Mesendoderm (in vitro differentiated cells): ENCODE results near the gene BNIP3.
A peak's percentile ranks its signal among the peaks of the same experiment; 100 is the strongest.
"Not testable (repeated sequence)": the region's sequence is repeated elsewhere in the genome, so short reads cannot be mapped to it uniquely, and the experiment has no call there.

Experiments
- DNase-seq: peaks from one replicate; pipeline ENCODE4 v3.0.0; 2013
- H2AK5ac ChIP-seq: 2 replicates; pipeline ENCODE4 v1.6.1; 2013; ENCODE audit warnings: low read length, inconsistent platforms
- H2BK120ac ChIP-seq: 2 replicates; pipeline ENCODE4 v1.6.1; 2013; ENCODE audit warnings: low read depth, mild to moderate bottlenecking, low read length, moderate library complexity, mixed read lengths
- H2BK15ac ChIP-seq: replicated peaks from 2 replicates; pipeline ENCODE4 v1.6.1; 2013; ENCODE audit warnings: low read depth, mild to moderate bottlenecking, moderate library complexity
- H2BK5ac ChIP-seq: 2 replicates; pipeline ENCODE4 v1.6.1; 2013; ENCODE audit warnings: low read length, inconsistent platforms
- H3K18ac ChIP-seq: 2 replicates; pipeline ENCODE4 v1.6.1; 2013; ENCODE audit warnings: mild to moderate bottlenecking, low read length, mixed read lengths
- H3K23ac ChIP-seq: one replicate; pipeline ENCODE4 v1.6.1; 2013; ENCODE audit warnings: low read length
- H3K27ac ChIP-seq: 2 replicates; pipeline ENCODE4 v1.5.1; 2013; ENCODE audit warnings: low read depth, mild to moderate bottlenecking, inconsistent platforms, low read length, moderate library complexity
- H3K27me3 ChIP-seq: 2 replicates; pipeline ENCODE4 v1.6.1; 2013; ENCODE audit warnings: low read length, control low read depth, mild to moderate bottlenecking, inconsistent platforms; ENCODE audit not compliant: insufficient read depth, poor library complexity
- H3K36me3 ChIP-seq: 2 replicates; pipeline ENCODE4 v1.6.1; 2013; ENCODE audit warnings: low read length, inconsistent platforms; ENCODE audit not compliant: control insufficient read depth, insufficient read depth
- H3K4ac ChIP-seq: one replicate; pipeline ENCODE4 v1.6.1; 2013; ENCODE audit warnings: low read depth, mild to moderate bottlenecking, low read length, moderate library complexity
- H3K4me1 ChIP-seq: 2 replicates; pipeline ENCODE4 v1.6.1; 2013; ENCODE audit warnings: low read depth, low read length, inconsistent platforms; ENCODE audit not compliant: control insufficient read depth
- H3K4me2 ChIP-seq: 2 replicates; pipeline ENCODE4 v1.6.1; 2013; ENCODE audit warnings: low read length
- H3K4me3 ChIP-seq: 2 replicates; pipeline ENCODE4 v1.5.1; 2013; ENCODE audit warnings: mild to moderate bottlenecking, low read length
- H3K56ac ChIP-seq: one replicate; pipeline ENCODE4 v1.6.1; 2013; ENCODE audit warnings: low read length
- H3K79me1 ChIP-seq: 2 replicates; pipeline ENCODE4 v1.6.1; 2013; ENCODE audit warnings: low read length, inconsistent platforms
- H3K79me2 ChIP-seq: 2 replicates; pipeline ENCODE4 v1.6.1; 2013; ENCODE audit warnings: mild to moderate bottlenecking, low read length; ENCODE audit not compliant: control insufficient read depth, insufficient read depth
- H3K9ac ChIP-seq: 2 replicates; pipeline ENCODE4 v1.6.1; 2013; ENCODE audit warnings: low read length, inconsistent platforms
- H4K5ac ChIP-seq: one replicate; pipeline ENCODE4 v1.6.1; 2013; ENCODE audit warnings: low read length
- H4K8ac ChIP-seq: one replicate; pipeline ENCODE4 v1.6.1; 2013; ENCODE audit warnings: low read depth, mild to moderate bottlenecking, control low read depth, low read length, moderate library complexity
- WGBS: extraction: QIAGEN DNeasy Blood & Tissue Kit; methylation state at CpG from one replicate; pipeline ENCODE4 v1.1.7; 2013; ENCODE audit warnings: low lambda C conversion rate, missing lambda C conversion rate; ENCODE audit not compliant: insufficient coverage; ENCODE audit errors: extremely low coverage; 5-methylcytosine and 5-hydroxymethylcytosine counted together

Gene BNIP3

GRCh38 chr10:131923038-131923756 lies 58.5 kb downstream of the BNIP3 start:
- H3K79me2 ChIP-seq, result peaks cover 62% of the 10 kb centered on the region
- H3K9ac ChIP-seq, result no peak overlapping the region
- H4K8ac ChIP-seq, result no peak overlapping the region
- no peaks in the 10 kb centered on the region for H3K36me3 ChIP-seq
- no peak overlapping the region for H3K4ac ChIP-seq
- H3K27me3 ChIP-seq, result no peaks in the 10 kb centered on the region
- WGBS, result no CpG with 5 or more reads among the region's 11 CpGs
- no peak overlapping the region for H3K27ac ChIP-seq
- H3K18ac ChIP-seq, result no peak overlapping the region
- no peak for DNase-seq
- H2BK120ac ChIP-seq, result no peak overlapping the region
- no peak overlapping the region for H3K4me3 ChIP-seq
- no peak overlapping the region for H3K4me2 ChIP-seq
- H2BK5ac ChIP-seq, result no peak overlapping the region
- H2BK15ac ChIP-seq, result no peak overlapping the region
- H3K4me1 ChIP-seq, result peaks cover 7% of the 10 kb centered on the region
- H3K23ac ChIP-seq, result no peak overlapping the region
- no peak overlapping the region for H3K56ac ChIP-seq
- no peak overlapping the region for H2AK5ac ChIP-seq
- peaks cover 21% of the 10 kb centered on the region for H3K79me1 ChIP-seq
- H4K5ac ChIP-seq, result no peak overlapping the region

GRCh38 chr10:131921184-131921583 lies 60.5 kb downstream of the BNIP3 start:
- no peak overlapping the region for H2AK5ac ChIP-seq
- H3K23ac ChIP-seq, result no peak overlapping the region
- no peak overlapping the region for H3K4me2 ChIP-seq
- peaks cover 47% of the 10 kb centered on the region for H3K79me2 ChIP-seq
- no peak overlapping the region for H3K4me3 ChIP-seq
- H3K18ac ChIP-seq, result no peak overlapping the region
- no peak overlapping the region for H3K4ac ChIP-seq
- no CpG with 5 or more reads among the region's 8 CpGs for WGBS
- H4K5ac ChIP-seq, result no peak overlapping the region
- no peaks in the 10 kb centered on the region for H3K36me3 ChIP-seq
- peak; percentile 54 for DNase-seq
- peaks cover 21% of the 10 kb centered on the region for H3K79me1 ChIP-seq
- H2BK120ac ChIP-seq, result no peak overlapping the region
- no peak overlapping the region for H3K9ac ChIP-seq
- H3K4me1 ChIP-seq, result peaks cover 2% of the 10 kb centered on the region
- no peak overlapping the region for H2BK5ac ChIP-seq
- no peak overlapping the region for H4K8ac ChIP-seq
- H3K56ac ChIP-seq, result peak overlapping the region; percentile 25
- no peaks in the 10 kb centered on the region for H3K27me3 ChIP-seq
- no peak overlapping the region for H3K27ac ChIP-seq
- no peak overlapping the region for H2BK15ac ChIP-seq

GRCh38 chr10:131920693-131921092 lies 61.0 kb downstream of the BNIP3 start:
- Histone ChIP-seq H2BK120ac (no peak overlapping the region), H3K79me2 (peaks cover 45% of the 10 kb centered on the region), H4K8ac (no peak overlapping the region), H3K4me1 (peaks cover 2% of the 10 kb centered on the region), H3K9ac (no peak overlapping the region), H2AK5ac (no peak overlapping the region), H2BK5ac (no peak overlapping the region), H2BK15ac (no peak overlapping the region), H3K4ac (no peak overlapping the region), H3K4me2 (no peak overlapping the region), H3K18ac (no peak overlapping the region), H3K27ac (no peak overlapping the region), H3K4me3 (no peak overlapping the region), H3K23ac (no peak overlapping the region), H3K27me3 (no peaks in the 10 kb centered on the region), H3K56ac (no peak overlapping the region), H4K5ac (no peak overlapping the region), H3K79me1 (peaks cover 19% of the 10 kb centered on the region), H3K36me3 (no peaks in the 10 kb centered on the region)
- no peak for DNase-seq
- no CpG with 5 or more reads among the region's 5 CpGs for WGBS

- no peak overlapping the region for H2BK15ac ChIP-seq
- no peak overlapping the region for H4K8ac ChIP-seq
- no peak overlapping the region for H2BK5ac ChIP-seq
- H3K4ac ChIP-seq, result no peak overlapping the region
- H3K4me1 ChIP-seq, result peaks cover 2% of the 10 kb centered on the region
- DNase-seq, result no peak
- no peak overlapping the region for H2AK5ac ChIP-seq
- H3K4me2 ChIP-seq, result no peak overlapping the region
- peaks cover 45% of the 10 kb centered on the region for H3K79me2 ChIP-seq
- H3K27me3 ChIP-seq, result no peaks in the 10 kb centered on the region
- no peak overlapping the region for H3K56ac ChIP-seq
- H3K4me3 ChIP-seq, result no peak overlapping the region
- H3K23ac ChIP-seq, result no peak overlapping the region
- WGBS, result no CpG with 5 or more reads among the region's 11 CpGs
- H4K5ac ChIP-seq, result no peak overlapping the region
- no peak overlapping the region for H3K18ac ChIP-seq
- no peaks in the 10 kb centered on the region for H3K36me3 ChIP-seq
- H2BK120ac ChIP-seq, result no peak overlapping the region
- peaks cover 22% of the 10 kb centered on the region for H3K79me1 ChIP-seq
- H3K9ac ChIP-seq, result no peak overlapping the region
- no peak overlapping the region for H3K27ac ChIP-seq
These were observed 61.6 kb downstream of the BNIP3 start for GRCh38 chr10:131920151-131920550.

GRCh38 chr10:131919461-131919860 lies 62.3 kb downstream of the BNIP3 start:
- DNase-seq, H3K4ac ChIP-seq, H3K4me3 ChIP-seq, H3K36me3 ChIP-seq, H3K23ac ChIP-seq, H4K5ac ChIP-seq, H3K18ac ChIP-seq, H3K9ac ChIP-seq, H2BK15ac ChIP-seq, H3K27me3 ChIP-seq, H2AK5ac ChIP-seq, H2BK120ac ChIP-seq, H3K4me1 ChIP-seq, H3K56ac ChIP-seq, H3K27ac ChIP-seq, H3K4me2 ChIP-seq, H4K8ac ChIP-seq, H2BK5ac ChIP-seq: not testable (repeated sequence)
- peaks cover 46% of the 10 kb centered on the region for H3K79me2 ChIP-seq
- no CpG with 5 or more reads among the region's 14 CpGs for WGBS
- peaks cover 26% of the 10 kb centered on the region for H3K79me1 ChIP-seq
